D721Med (cell line): ENCODE results near the gene DEPDC4.
"Not testable (repeated sequence)": the region's sequence is repeated elsewhere in the genome, so short reads cannot be mapped to it uniquely, and the experiment has no call there.

Source experiments
- DNase-seq: peaks from one replicate; pipeline ENCODE4 v3.0.0; 2011; ENCODE audit warnings: low spot score; ENCODE audit not compliant: insufficient read length
- FAIRE-seq: peaks from 2 replicates; lab custom pipeline; 2011; peaks lifted over from hg19 to GRCh38; lab: Jason Lieb, UNC
- CTCF ChIP-seq: IDR thresholded peaks from 2 replicates; pipeline ENCODE4 v1.5.1; 2012; ENCODE audit warnings: mild to moderate bottlenecking, control low read depth; ENCODE audit not compliant: insufficient read depth; ENCODE audit errors: missing control alignments

DEPDC4 gene

GRCh38 chr12:100225491-100225890 lies 41.4 kb downstream of the DEPDC4 start:
- TF ChIP-seq CTCF: no peak
- DNase-seq: no peak
- FAIRE-seq: no peak

- not testable (repeated sequence) for FAIRE-seq, DNase-seq
Measured at GRCh38 chr12:100222173-100222572, 44.7 kb downstream of the DEPDC4 start.

- FAIRE-seq (no peak), DNase-seq (no peak)
- TF ChIP-seq CTCF: no peak
Measured at GRCh38 chr12:100221523-100221922, 45.4 kb downstream of the DEPDC4 start.

- no peak for FAIRE-seq
- DNase-seq: no peak
- TF ChIP-seq CTCF: no peak
Measured at GRCh38 chr12:100219328-100220109, 47.4 kb downstream of the DEPDC4 start.

GRCh38 chr12:100216337-100216736 lies 50.5 kb downstream of the DEPDC4 start:
- TF ChIP-seq CTCF: no peak
- FAIRE-seq (no peak), DNase-seq (no peak)

GRCh38 chr12:100215209-100215608 lies 51.7 kb downstream of the DEPDC4 start:
- FAIRE-seq (no peak), DNase-seq (no peak)
- TF ChIP-seq CTCF: no peak

GRCh38 chr12:100214518-100214917 lies 52.4 kb downstream of the DEPDC4 start:
- no peak for TF ChIP-seq CTCF
- FAIRE-seq (no peak), DNase-seq (no peak)
